HUES6 (cell line): ENCODE data around the gene CUL4B.
"Not testable (repeated sequence)": the region's sequence is repeated elsewhere in the genome, so short reads cannot be mapped to it uniquely, and the experiment has no call there.

Source experiments
- H3K27ac ChIP-seq: 2 replicates; pipeline ENCODE4 v1.7.0; 2013; ENCODE audit warnings: low read depth, mild to moderate bottlenecking, low read length, inconsistent platforms
- H3K27me3 ChIP-seq: 2 replicates; pipeline ENCODE4 v1.6.1; 2013; ENCODE audit warnings: low read length; ENCODE audit not compliant: control insufficient read depth, insufficient read depth
- H3K36me3 ChIP-seq: 2 replicates; pipeline ENCODE4 v1.6.1; 2013; ENCODE audit warnings: low read length; ENCODE audit not compliant: control insufficient read depth, insufficient read depth
- H3K4me1 ChIP-seq: 2 replicates; pipeline ENCODE4 v1.6.1; 2013; ENCODE audit warnings: low read length; ENCODE audit not compliant: control insufficient read depth, insufficient read depth
- H3K4me3 ChIP-seq: 2 replicates; pipeline ENCODE4 v1.5.1; 2013; ENCODE audit warnings: low read depth, low read length
- H3K9ac ChIP-seq: one replicate; pipeline ENCODE4 v1.6.1; 2013; ENCODE audit warnings: mild to moderate bottlenecking, low read length
- H3K9me3 ChIP-seq: 2 replicates; pipeline ENCODE4 v1.6.1; 2013; ENCODE audit warnings: low read depth, low read length; ENCODE audit not compliant: control insufficient read depth, insufficient read depth

CUL4B gene

DNA sequence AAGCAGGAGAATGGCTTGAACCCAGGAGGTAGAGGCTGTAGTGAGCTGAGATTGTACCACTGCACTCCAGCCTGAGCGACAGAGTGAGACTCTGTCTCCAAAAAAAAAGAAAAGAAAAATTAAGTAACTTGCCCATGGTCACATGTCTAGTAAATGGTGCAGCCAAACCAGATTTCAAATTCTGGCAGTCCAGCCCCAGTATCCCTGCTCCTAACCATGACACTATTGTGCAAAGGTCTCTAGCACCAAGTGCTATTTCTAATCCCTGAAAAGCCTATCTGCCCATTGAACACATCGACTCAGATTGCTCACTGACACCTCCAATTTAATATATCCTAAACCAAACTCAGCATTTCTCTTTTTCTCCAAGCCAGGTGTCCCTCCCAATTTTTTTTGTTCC is 84.0 kb downstream of the CUL4B start:
- Histone ChIP-seq H3K9me3 (no peaks in the 10 kb centered on the region), H3K27ac (no peak overlapping the region), H3K36me3 (no peaks in the 10 kb centered on the region), H3K4me1 (no peaks in the 10 kb centered on the region), H3K9ac (no peak overlapping the region), H3K4me3 (no peak overlapping the region), H3K27me3 (no peaks in the 10 kb centered on the region)

DNA sequence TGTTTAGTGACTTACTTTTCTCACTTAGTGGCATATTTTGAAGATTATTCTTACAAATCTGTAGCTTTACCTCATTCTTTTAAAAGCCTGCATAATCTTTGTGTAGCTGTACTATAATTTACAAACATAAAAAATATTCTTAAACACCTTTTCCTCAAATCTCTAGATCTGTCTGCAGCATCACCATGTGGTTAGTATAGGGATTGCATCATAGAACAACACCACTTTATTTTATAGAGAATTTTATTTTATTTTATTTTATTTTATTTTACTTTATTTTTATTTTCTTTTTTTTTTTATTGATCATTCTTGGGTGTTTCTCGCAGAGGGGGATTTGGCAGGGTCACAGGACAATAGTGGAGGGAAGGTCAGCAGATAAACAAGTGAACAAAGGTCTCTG is 85.3 kb downstream of the CUL4B start:
- H3K4me1 ChIP-seq, H3K4me3 ChIP-seq, H3K9ac ChIP-seq, H3K27ac ChIP-seq, H3K9me3 ChIP-seq, H3K36me3 ChIP-seq, H3K27me3 ChIP-seq: not testable (repeated sequence)
